Islet precursor cell (in vitro differentiated cells): ENCODE data around the gene AGAP1.

Experiments
- DNase-seq: peaks from one replicate; pipeline ENCODE4 v3.0.0-alpha.2; 2018

Gene AGAP1

GRCh38 chr2:236169741-236170589, 676.1 kb downstream of the AGAP1 start:
- DNase-seq: peak; percentile 72

- DNase-seq: no peak
These were observed 676.8 kb downstream of the AGAP1 start for GRCh38 chr2:236170590-236171165.

- DNase-seq: no peak
These were observed 677.4 kb downstream of the AGAP1 start for GRCh38 chr2:236171181-236171679.

- no peak for DNase-seq
These were observed 677.9 kb downstream of the AGAP1 start for GRCh38 chr2:236171680-236172254.

GRCh38 chr2:236172255-236173035, 678.6 kb downstream of the AGAP1 start:
- no peak for DNase-seq

GRCh38 chr2:236173036-236173728, 679.3 kb downstream of the AGAP1 start:
- no peak for DNase-seq

- DNase-seq: no peak
These were observed 680.1 kb downstream of the AGAP1 start for GRCh38 chr2:236173729-236174607.

GRCh38 chr2:236175548-236176150, 681.8 kb downstream of the AGAP1 start:
- peak; percentile 67 for DNase-seq

- no peak for DNase-seq
These were observed 682.6 kb downstream of the AGAP1 start for GRCh38 chr2:236176417-236176816.

GRCh38 chr2:236176951-236177350, 683.1 kb downstream of the AGAP1 start:
- no peak for DNase-seq

- peak; percentile 85 for DNase-seq
These were observed 683.7 kb downstream of the AGAP1 start for GRCh38 chr2:236177604-236177966.

- DNase-seq: peak; percentile 90
These were observed 684.4 kb downstream of the AGAP1 start for GRCh38 chr2:236177967-236178889.

- no peak for DNase-seq
These were observed 685.0 kb downstream of the AGAP1 start for GRCh38 chr2:236178890-236179235.

GRCh38 chr2:236179236-236180075, 685.6 kb downstream of the AGAP1 start:
- peak; percentile 55 for DNase-seq

GRCh38 chr2:236180076-236180816, 686.4 kb downstream of the AGAP1 start:
- no peak for DNase-seq

GRCh38 chr2:236180831-236181453, 687.1 kb downstream of the AGAP1 start:
- DNase-seq: peak; percentile 73
